Spleen (tissue), 11 donors: ENCODE results near the gene DMRTA1. TPM values are rescaled to one million over a fixed set of nuclear protein-coding genes. Genes with fewer than 3 reads are reported as not detected.
A peak's percentile ranks its signal among the peaks of the same experiment; 100 is the strongest.

Experiments
- DNase-seq: peaks from one replicate; pipeline ENCODE4 v3.0.0-alpha.2; 2020
- H3K27ac ChIP-seq, 8 donors: fragments of 200-600 bp; sonication (generic) in 7 of 8; 1 replicate in 4 of 8; 2 replicates in 4 of 8; pipeline versions ENCODE4 v1.5.0 to v1.8.0; 2016 to 2021; ENCODE audit warnings: inconsistent platforms in 4 of 8, mild to moderate bottlenecking in 4 of 8, moderate library complexity in 1 of 8
- H3K27me3 ChIP-seq, 7 donors: fragments of 200-600 bp; sonication (generic) in 6 of 7; replicated peaks in 1 of 7; 1 replicate in 4 of 7; 2 replicates in 3 of 7; pipeline versions ENCODE4 v1.5.0 to v1.8.0; 2016 to 2021; ENCODE audit warnings: inconsistent platforms in 3 of 7, mild to moderate bottlenecking in 1 of 7
- H3K36me3 ChIP-seq, 6 donors: fragments of 200-600 bp; sonication (generic) in 5 of 6; 1 replicate in 4 of 6; 2 replicates in 2 of 6; pipeline versions ENCODE4 v1.5.0 to v1.8.0; 2016 to 2021; ENCODE audit warnings: inconsistent platforms in 2 of 6
- H3K4me1 ChIP-seq, 6 donors: fragments of 200-600 bp; sonication (generic) in 5 of 6; 1 replicate in 3 of 6; 2 replicates in 3 of 6; pipeline versions ENCODE4 v1.5.0 to v1.8.0; 2016 to 2021; ENCODE audit warnings: inconsistent platforms in 3 of 6
- H3K4me3 ChIP-seq, 8 donors: fragments of 200-600 bp; sonication (generic) in 7 of 8; 1 replicate in 4 of 8; 2 replicates in 4 of 8; pipeline versions ENCODE4 v1.5.0 to v1.8.0; 2016 to 2021; ENCODE audit warnings: inconsistent platforms in 4 of 8, mild to moderate bottlenecking in 4 of 8, moderate library complexity in 2 of 8
- H3K9me3 ChIP-seq, 8 donors: fragments of 200-600 bp; sonication (generic) in 7 of 8; 1 replicate in 4 of 8; 2 replicates in 4 of 8; pipeline versions ENCODE4 v1.5.0 to v1.8.0; 2016 to 2021; ENCODE audit warnings: inconsistent platforms in 4 of 8
- POLR2A ChIP-seq, 3 donors: fragments of 450-650 bp; IDR thresholded peaks; one replicate each; pipeline ENCODE4 v1.5.1; 2017; ENCODE audit warnings: antibody characterized with exemption in 3 of 3, mild to moderate bottlenecking in 1 of 3
- POLR2AphosphoS5 ChIP-seq, 3 donors: sonication (generic); formaldehyde crosslinking; IDR thresholded peaks; one replicate each; pipeline ENCODE4 v1.5.1; 2017; ENCODE audit warnings: antibody characterized with exemption in 3 of 3
- WGBS, 5 donors: extraction: QIAGEN DNeasy Blood & Tissue Kit in 3 of 5; methylation state at CpG; one replicate each; pipeline versions ENCODE4 v1.1.5 to v1.1.7; 2013 to 2018; 5-methylcytosine and 5-hydroxymethylcytosine counted together
- intact Hi-C: fragments of 100-400 bp; cut with DNase I; formaldehyde crosslinking; loops from one replicate; pipeline ENCODE4 v1.15.0; 2023; ENCODE audit warnings: low total_unique reads
- polyA plus RNA-seq, 3 donors: library from polyadenylated mRNA; stranded (reverse); fragments of 200-250 nt; gene quantifications; one replicate each; pipeline ENCODE4 v1.2.1, GENCODE V29; 2013
- total RNA-seq, 7 donors: library from RNA; depleted of rRNA in 3 of 7; stranded (reverse); fragments of >200 nt in 3 of 7; fragmentation: NEBNext Ultra II Directional in 4 of 7; extraction: Animal tissue kit (Norgen Biotek cat#: 25700) in 4 of 7; gene quantifications; one replicate each; pipeline versions ENCODE4 v1.1.0 to v1.2.1, GENCODE V29; 2016 to 2021
- TF ChIP-seq, protein P1 (sequence below), 11 experiments: fragments of 200-600 bp in 7 of 11; fragments of 450-650 bp in 4 of 11; sonication (generic) in 4 of 11; IDR thresholded peaks in 8 of 11; conservative IDR thresholded peaks in 3 of 11; 1 replicate in 7 of 11; 2 replicates in 4 of 11; pipeline versions ENCODE4 v1.4.0 to v1.8.0; 2016 to 2021; ENCODE audit warnings: antibody characterized with exemption in 11 of 11, inconsistent platforms in 4 of 11, mild to moderate bottlenecking in 1 of 11
- donor health status: healthy with polysubstance abuse.
- donor health status: DM: no; HTN: no; CAD: no; lungs with moderate emphysema.
- donor health status: DM: no; HTN: no; CAD: no.
- donor health status: Bipolar disorder and iron deficiency.
- donor health status: healthy.
- donor health status: DM: no; HTN: no; CAD: no.
- donor health status: DM: yes; HTN: yes; CAD: no.

The DMRTA1 gene
- total and polyA plus RNA-seq, 10 donors: 0.14 to 1.6 (median 0.40) TPM

DNA sequence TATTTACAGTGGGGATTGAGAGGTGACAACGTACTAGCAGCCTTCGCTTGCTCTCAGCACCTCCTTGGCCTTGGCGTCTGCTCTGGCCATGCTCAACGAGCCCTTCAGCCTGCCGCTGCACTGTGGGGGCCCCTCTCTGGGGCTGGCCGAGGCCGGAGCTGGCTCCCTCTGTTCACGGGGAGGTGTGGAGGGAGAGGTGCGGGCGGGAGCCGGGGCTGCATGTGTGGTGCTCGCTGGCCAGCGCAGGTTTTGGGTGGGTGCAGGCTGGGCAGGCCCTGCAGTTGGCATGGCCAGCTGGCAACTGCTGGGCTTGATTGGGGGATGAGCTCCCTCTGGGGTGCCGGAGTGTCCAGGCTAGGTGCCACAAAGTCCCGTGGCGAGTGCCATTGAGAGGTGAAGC is 5.8 kb upstream of the DMRTA1 start:
- no peak overlapping the region for H3K27ac ChIP-seq
- H3K4me1 ChIP-seq: no peaks in the 10 kb centered on the region
- TF ChIP-seq POLR2A (IDR thresholded peaks at IDR 0.05) (no peak), POLR2AphosphoS5 (IDR thresholded peaks at IDR 0.05) (no peak)
- TF ChIP-seq, protein P1, sequence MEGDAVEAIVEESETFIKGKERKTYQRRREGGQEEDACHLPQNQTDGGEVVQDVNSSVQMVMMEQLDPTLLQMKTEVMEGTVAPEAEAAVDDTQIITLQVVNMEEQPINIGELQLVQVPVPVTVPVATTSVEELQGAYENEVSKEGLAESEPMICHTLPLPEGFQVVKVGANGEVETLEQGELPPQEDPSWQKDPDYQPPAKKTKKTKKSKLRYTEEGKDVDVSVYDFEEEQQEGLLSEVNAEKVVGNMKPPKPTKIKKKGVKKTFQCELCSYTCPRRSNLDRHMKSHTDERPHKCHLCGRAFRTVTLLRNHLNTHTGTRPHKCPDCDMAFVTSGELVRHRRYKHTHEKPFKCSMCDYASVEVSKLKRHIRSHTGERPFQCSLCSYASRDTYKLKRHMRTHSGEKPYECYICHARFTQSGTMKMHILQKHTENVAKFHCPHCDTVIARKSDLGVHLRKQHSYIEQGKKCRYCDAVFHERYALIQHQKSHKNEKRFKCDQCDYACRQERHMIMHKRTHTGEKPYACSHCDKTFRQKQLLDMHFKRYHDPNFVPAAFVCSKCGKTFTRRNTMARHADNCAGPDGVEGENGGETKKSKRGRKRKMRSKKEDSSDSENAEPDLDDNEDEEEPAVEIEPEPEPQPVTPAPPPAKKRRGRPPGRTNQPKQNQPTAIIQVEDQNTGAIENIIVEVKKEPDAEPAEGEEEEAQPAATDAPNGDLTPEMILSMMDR (IDR thresholded peaks at IDR 0.05 in 8 of 11, conservative IDR thresholded peaks at IDR 0.05 in 3 of 11): no peak
- intact Hi-C loops: no loop called here
- 91 to 95% (median 94%) methylated on average over 16 of the region's 16 CpGs for WGBS, 5 donors
- DNase-seq: no peak
- peaks cover 0 to 17% (median 7%) of the 10 kb centered on the region in 7 donors for H3K27me3 ChIP-seq
- H3K9me3 ChIP-seq: peaks cover 0 to 8% (median 0%) of the 10 kb centered on the region in 8 donors
- H3K4me3 ChIP-seq: no peak overlapping the region
- H3K36me3 ChIP-seq: no peaks in the 10 kb centered on the region

DNA sequence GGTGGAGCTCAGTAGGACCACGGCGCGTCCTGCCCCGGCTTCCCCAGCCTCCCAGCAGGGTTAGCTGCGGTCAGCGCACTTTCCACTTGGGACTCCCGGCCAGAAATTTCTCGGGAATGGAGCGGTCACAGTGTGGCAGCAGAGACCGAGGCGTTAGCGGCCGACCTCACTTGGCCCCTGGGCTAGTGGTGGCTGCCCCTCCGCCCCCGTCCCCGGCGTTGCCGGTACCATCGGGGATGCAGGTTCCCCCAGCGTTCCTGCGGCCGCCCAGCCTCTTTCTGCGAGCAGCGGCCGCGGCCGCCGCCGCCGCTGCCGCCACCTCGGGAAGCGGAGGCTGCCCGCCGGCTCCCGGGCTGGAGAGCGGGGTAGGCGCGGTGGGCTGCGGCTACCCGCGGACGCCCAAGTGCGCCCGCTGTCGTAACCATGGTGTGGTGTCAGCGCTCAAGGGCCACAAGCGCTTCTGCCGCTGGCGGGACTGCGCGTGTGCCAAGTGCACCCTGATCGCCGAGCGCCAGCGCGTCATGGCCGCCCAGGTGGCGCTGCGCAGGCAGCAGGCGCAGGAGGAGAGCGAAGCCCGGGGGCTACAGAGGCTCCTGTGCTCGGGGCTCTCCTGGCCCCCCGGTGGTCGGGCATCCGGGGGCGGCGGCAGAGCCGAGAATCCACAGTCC is 460 bp downstream of the DMRTA1 start:
- H3K27me3 ChIP-seq: peaks cover 0 to 70% (median 19%) of the 10 kb centered on the region in 7 donors
- H3K36me3 ChIP-seq: no peaks in the 10 kb centered on the region
- TF ChIP-seq POLR2A (IDR thresholded peaks at IDR 0.05) (no peak), POLR2AphosphoS5 (IDR thresholded peaks at IDR 0.05) (peak in 2 of 3 donors; percentile 48 to 65)
- TF ChIP-seq, protein P1 (IDR thresholded peaks at IDR 0.05 in 8 of 11, conservative IDR thresholded peaks at IDR 0.05 in 3 of 11): peak in 3 of 11 experiments; percentile 10 to 26 (median 13)
- H3K27ac ChIP-seq: peak overlapping the region in 7 of 8 donors; percentile 47 to 81 (median 76)
- H3K9me3 ChIP-seq: no peaks in the 10 kb centered on the region
- H3K4me3 ChIP-seq: peak overlapping the region; percentile 38 to 80 (median 55)
- 1 to 6% (median 2%) methylated on average over 9 to 70 of the region's 70 CpGs for WGBS, 5 donors
- intact Hi-C loops: no loop called here
- peak; percentile 87 for DNase-seq
- peaks cover 0 to 22% (median 18%) of the 10 kb centered on the region in 6 donors for H3K4me1 ChIP-seq

DNA sequence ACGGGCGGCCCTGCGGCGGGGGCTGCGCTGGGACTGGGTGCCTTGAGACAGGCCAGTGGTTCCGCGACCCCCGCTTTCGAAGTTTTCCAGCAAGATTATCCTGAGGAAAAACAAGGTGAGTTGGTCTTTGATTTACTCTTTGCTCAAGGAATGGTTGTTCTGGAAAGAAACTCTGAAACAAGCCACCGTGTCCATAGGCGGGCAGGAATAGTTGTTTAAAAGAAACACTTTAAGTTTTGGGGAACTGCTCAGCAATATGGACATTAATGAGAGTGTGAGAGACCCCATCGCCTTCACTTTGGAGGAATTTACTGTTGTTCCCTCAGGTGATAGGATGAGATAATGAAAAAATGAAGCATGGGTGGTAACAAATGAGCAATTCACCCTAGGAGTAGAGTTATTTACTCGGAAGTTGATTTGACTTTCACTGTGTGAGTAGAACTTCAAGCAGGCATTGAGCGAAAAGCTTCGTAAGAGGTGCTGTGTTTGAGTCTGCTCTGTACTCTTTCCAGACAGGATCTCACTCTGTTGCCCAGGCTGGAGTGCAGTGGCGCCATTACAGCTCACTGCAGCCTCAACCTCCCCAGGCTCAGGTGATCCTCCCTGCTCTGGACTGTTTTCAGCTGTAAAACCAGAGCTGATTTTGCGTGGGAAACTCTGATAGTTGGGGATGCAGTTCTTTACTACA is 1.1 kb downstream of the DMRTA1 start:
- DNase-seq: no peak
- H3K4me1 ChIP-seq: peaks cover 0 to 27% (median 18%) of the 10 kb centered on the region in 6 donors
- H3K27me3 ChIP-seq: peaks cover 0 to 70% (median 19%) of the 10 kb centered on the region in 7 donors
- WGBS, 5 donors: 15 to 28% (median 17%) methylated on average over 15 to 17 of the region's 17 CpGs
- no peak for TF ChIP-seq POLR2AphosphoS5 (IDR thresholded peaks at IDR 0.05)
- no peak for TF ChIP-seq POLR2A (IDR thresholded peaks at IDR 0.05)
- TF ChIP-seq, protein P1 (IDR thresholded peaks at IDR 0.05 in 8 of 11, conservative IDR thresholded peaks at IDR 0.05 in 3 of 11): peak in 1 of 11 experiments; percentile 1
- intact Hi-C loops: no loop called here
- no peaks in the 10 kb centered on the region for H3K36me3 ChIP-seq
- no peaks in the 10 kb centered on the region for H3K9me3 ChIP-seq
- H3K4me3 ChIP-seq: peak overlapping the region; percentile 38 to 80 (median 55)
- peak overlapping the region in 7 of 8 donors; percentile 47 to 81 (median 76) for H3K27ac ChIP-seq

DNA sequence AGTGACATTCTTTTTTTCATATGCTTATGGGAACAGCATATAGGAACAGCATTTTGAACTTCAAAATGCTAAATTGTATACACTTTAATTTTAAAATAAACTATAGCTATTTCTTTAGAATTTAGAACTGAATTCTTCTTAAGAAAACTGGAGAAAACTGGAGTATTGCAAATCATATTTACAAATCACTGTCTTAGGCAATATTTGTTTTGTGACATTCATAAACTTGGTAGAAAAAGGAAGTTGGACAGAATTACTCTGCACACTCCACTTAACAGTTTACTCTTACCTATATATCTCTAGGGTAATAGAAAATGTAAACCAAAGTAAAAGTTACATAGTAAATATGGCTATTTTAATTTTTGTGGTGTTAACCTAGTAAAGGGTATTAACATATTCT is 3.1 kb downstream of the DMRTA1 start:
- no peak overlapping the region for H3K27ac ChIP-seq
- no peak for DNase-seq
- peaks cover 0 to 27% (median 18%) of the 10 kb centered on the region in 6 donors for H3K4me1 ChIP-seq
- TF ChIP-seq, protein P1 (IDR thresholded peaks at IDR 0.05 in 8 of 11, conservative IDR thresholded peaks at IDR 0.05 in 3 of 11): no peak
- no peak for TF ChIP-seq POLR2A (IDR thresholded peaks at IDR 0.05)
- no peak for TF ChIP-seq POLR2AphosphoS5 (IDR thresholded peaks at IDR 0.05)
- no peak overlapping the region for H3K4me3 ChIP-seq
- H3K9me3 ChIP-seq: no peaks in the 10 kb centered on the region
- H3K36me3 ChIP-seq: no peaks in the 10 kb centered on the region
- H3K27me3 ChIP-seq: peaks cover 0 to 65% (median 19%) of the 10 kb centered on the region in 7 donors
- intact Hi-C loops: loop anchor here (10.0 kb wide), 1 partner anchor 635 kb away; no protein-coding TSS in a partner anchor
